DOHH2 (cell line): Measurements from ENCODE around the gene TGFB2.

Experiments
- H3F3A ChIP-seq: fragments of 200-600 bp; sonication (generic), shearing (Covaris generic); 2 replicates; pipeline ENCODE4 v1.6.0; 2016; ENCODE audit warnings: antibody characterized with exemption, mild to moderate bottlenecking; ENCODE audit not compliant: control insufficient read depth, insufficient read depth
- H3K27ac ChIP-seq: fragments of 200-600 bp; sonication (generic); 2 replicates; pipeline ENCODE4 v1.5.1; 2014; ENCODE audit warnings: low read depth, mild to moderate bottlenecking, low read length, moderate library complexity
- H3K27me3 ChIP-seq: fragments of 200-600 bp; sonication (generic); 2 replicates; pipeline ENCODE4 v1.6.1; 2014; ENCODE audit warnings: mild to moderate bottlenecking, low read length, mixed read lengths; ENCODE audit not compliant: control insufficient read depth
- H3K36me3 ChIP-seq: fragments of 200-600 bp; sonication (generic); 2 replicates; pipeline ENCODE4 v1.6.1; 2014; ENCODE audit warnings: mild to moderate bottlenecking, low read length, moderate library complexity, mixed read lengths; ENCODE audit not compliant: control insufficient read depth
- H3K4me1 ChIP-seq: fragments of 200-600 bp; sonication (generic); 2 replicates; pipeline ENCODE4 v1.6.1; 2014; ENCODE audit warnings: mild to moderate bottlenecking, low read length, mixed read lengths; ENCODE audit not compliant: control insufficient read depth
- H3K4me2 ChIP-seq: fragments of 200-600 bp; sonication (generic); 2 replicates; pipeline ENCODE4 v1.6.0; 2014; ENCODE audit warnings: mild to moderate bottlenecking, low read length, moderate library complexity
- H3K4me3 ChIP-seq: fragments of 200-600 bp; sonication (generic); 2 replicates; pipeline ENCODE4 v1.5.1; 2014; ENCODE audit warnings: mild to moderate bottlenecking, low read length, mixed read lengths
- H3K79me2 ChIP-seq: fragments of 200-600 bp; sonication (generic); 2 replicates; pipeline ENCODE4 v1.6.1; 2014; ENCODE audit warnings: mild to moderate bottlenecking, low read length, mixed read lengths; ENCODE audit not compliant: control insufficient read depth
- H3K9me2 ChIP-seq: fragments of 200-600 bp; sonication (generic); replicated peaks from 2 replicates; pipeline ENCODE4 v1.6.1; 2014; ENCODE audit warnings: mild to moderate bottlenecking, low read length, mixed read lengths; ENCODE audit not compliant: control insufficient read depth
- H3K9me3 ChIP-seq: fragments of 200-600 bp; sonication (generic); 2 replicates; pipeline ENCODE4 v1.6.1; 2014; ENCODE audit warnings: antibody characterized with exemption, low read length, mixed read lengths; ENCODE audit not compliant: control insufficient read depth, insufficient read depth
- H4K20me1 ChIP-seq: fragments of 200-600 bp; sonication (generic); 2 replicates; pipeline ENCODE4 v1.6.0; 2014; ENCODE audit warnings: low read depth, mild to moderate bottlenecking, antibody characterized with exemption, low read length, moderate library complexity; ENCODE audit not compliant: control insufficient read depth, insufficient read depth
- EZH2phosphoT487 ChIP-seq: fragments of 200-600 bp; sonication (generic); IDR thresholded peaks from 2 replicates; pipeline ENCODE4 v1.6.1; 2017; ENCODE audit warnings: borderline replicate concordance, mild to moderate bottlenecking, antibody characterized with exemption, low read length, moderate library complexity, mixed read lengths
- TF ChIP-seq, protein P1 (sequence below): fragments of 200-600 bp; sonication (generic); IDR thresholded peaks from one replicate; pipeline ENCODE4 v1.5.1; 2014; ENCODE audit warnings: antibody characterized with exemption, mild to moderate bottlenecking, low read depth, low read length; ENCODE audit not compliant: poor library complexity, severe bottlenecking

TGFB2 gene

DNA sequence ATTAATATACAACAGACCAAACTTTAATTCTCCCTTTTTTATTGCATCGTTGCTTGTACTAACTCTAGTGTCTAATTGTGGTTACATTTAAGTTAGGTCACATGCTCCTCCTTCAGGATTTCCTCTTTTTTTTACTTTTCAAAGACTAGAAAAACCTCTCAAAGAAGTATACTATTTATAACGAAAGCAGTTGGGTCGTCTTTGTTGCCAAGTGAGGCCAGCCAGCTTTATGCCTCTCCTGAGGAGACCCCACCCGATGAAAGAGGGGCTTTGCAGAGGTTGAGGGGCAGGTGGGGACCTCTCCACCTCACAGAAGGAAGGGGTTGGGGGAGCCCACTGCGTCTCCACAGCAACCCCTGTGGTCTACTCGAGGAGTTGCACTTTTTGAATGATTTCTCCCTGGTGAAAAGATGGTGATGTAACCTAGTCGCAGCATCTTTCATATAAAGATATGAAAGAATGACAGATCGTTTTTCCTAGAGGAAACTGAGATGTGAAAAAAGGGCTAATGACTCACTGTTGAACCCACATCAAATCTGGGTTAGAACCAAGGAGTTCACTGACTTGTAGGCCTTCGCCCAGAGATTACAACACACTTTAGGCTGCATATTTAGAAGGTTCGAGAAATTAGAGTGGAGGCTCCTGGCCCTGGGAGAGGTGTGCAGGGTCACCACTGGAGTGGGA lies 6.4 kb downstream of the TGFB2 start:
- no peak overlapping the region for H3K4me3 ChIP-seq
- H4K20me1 ChIP-seq, result no peaks in the 10 kb centered on the region
- TF ChIP-seq, protein P1, sequence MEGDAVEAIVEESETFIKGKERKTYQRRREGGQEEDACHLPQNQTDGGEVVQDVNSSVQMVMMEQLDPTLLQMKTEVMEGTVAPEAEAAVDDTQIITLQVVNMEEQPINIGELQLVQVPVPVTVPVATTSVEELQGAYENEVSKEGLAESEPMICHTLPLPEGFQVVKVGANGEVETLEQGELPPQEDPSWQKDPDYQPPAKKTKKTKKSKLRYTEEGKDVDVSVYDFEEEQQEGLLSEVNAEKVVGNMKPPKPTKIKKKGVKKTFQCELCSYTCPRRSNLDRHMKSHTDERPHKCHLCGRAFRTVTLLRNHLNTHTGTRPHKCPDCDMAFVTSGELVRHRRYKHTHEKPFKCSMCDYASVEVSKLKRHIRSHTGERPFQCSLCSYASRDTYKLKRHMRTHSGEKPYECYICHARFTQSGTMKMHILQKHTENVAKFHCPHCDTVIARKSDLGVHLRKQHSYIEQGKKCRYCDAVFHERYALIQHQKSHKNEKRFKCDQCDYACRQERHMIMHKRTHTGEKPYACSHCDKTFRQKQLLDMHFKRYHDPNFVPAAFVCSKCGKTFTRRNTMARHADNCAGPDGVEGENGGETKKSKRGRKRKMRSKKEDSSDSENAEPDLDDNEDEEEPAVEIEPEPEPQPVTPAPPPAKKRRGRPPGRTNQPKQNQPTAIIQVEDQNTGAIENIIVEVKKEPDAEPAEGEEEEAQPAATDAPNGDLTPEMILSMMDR, result peak; percentile 55
- no peak for TF ChIP-seq EZH2phosphoT487
- H3K27me3 ChIP-seq, result peaks cover 27% of the 10 kb centered on the region
- H3K27ac ChIP-seq, result no peak overlapping the region
- H3K9me3 ChIP-seq, result no peaks in the 10 kb centered on the region
- peak overlapping the region; percentile 27; the same call in 1 of the 2 replicates for H3K4me2 ChIP-seq
- H3K4me1 ChIP-seq, result peaks cover 25% of the 10 kb centered on the region
- H3K9me2 ChIP-seq, result no peaks in the 10 kb centered on the region
- 0 out of 2 replicates have a peak, but pooled peaks cover 3% of the 10 kb centered on the region for H3F3A ChIP-seq
- no peaks in the 10 kb centered on the region for H3K36me3 ChIP-seq
- H3K79me2 ChIP-seq, result no peaks in the 10 kb centered on the region

DNA sequence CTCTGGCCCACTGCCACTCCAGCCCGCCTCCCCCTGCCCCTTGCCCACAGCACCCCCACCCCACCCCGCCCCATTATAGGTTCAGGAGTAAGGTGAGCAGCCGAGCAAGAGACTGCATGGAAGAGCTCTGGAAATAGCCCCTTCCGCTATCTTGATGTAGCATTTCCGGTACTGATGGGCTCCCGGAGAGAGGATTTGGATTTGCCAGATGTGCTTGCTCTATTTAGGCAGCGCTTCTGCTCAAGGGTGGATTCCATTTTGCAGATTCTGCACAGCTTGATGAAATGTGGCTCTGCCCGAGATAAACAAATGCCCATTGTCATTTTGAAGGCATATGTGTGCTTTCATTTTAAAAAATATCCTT lies 6.9 kb downstream of the TGFB2 start:
- H3K4me1 ChIP-seq, result peaks cover 20% of the 10 kb centered on the region
- H3K36me3 ChIP-seq, result no peaks in the 10 kb centered on the region
- 0 out of 2 replicates have a peak, but pooled peaks cover 2% of the 10 kb centered on the region for H3F3A ChIP-seq
- H4K20me1 ChIP-seq, result no peaks in the 10 kb centered on the region
- no peaks in the 10 kb centered on the region for H3K9me3 ChIP-seq
- H3K27ac ChIP-seq, result no peak overlapping the region
- H3K4me3 ChIP-seq, result no peak overlapping the region
- H3K79me2 ChIP-seq, result no peaks in the 10 kb centered on the region
- peaks cover 22% of the 10 kb centered on the region for H3K27me3 ChIP-seq
- no peaks in the 10 kb centered on the region for H3K9me2 ChIP-seq
- H3K4me2 ChIP-seq, result no peak overlapping the region
- TF ChIP-seq, protein P1, result no peak
- no peak for TF ChIP-seq EZH2phosphoT487

DNA sequence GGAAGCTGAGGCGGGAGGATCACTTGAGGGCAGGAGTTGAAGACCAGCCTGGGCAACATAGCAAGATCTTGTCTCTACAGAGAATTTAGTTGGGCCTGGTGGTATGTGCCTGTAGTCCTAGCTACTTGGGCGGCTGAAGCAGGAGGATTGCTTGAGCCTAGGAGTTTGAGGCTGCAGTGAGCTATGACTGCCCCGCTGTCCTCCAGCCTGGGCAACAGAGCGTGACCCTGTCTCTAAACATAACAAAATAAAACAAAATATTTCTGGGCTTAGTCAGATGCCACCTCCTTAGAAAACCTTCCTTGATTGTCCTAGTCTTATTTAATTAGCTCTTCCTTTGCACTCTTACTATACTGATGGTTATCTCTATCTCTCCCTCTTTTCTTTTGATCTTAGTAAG lies 8.5 kb downstream of the TGFB2 start:
- no peaks in the 10 kb centered on the region for H3K36me3 ChIP-seq
- H4K20me1 ChIP-seq, result no peaks in the 10 kb centered on the region
- H3K79me2 ChIP-seq, result no peaks in the 10 kb centered on the region
- H3K27me3 ChIP-seq, result peaks cover 8% of the 10 kb centered on the region; the same call in 1 of the 2 replicates
- H3K9me2 ChIP-seq, result no peaks in the 10 kb centered on the region
- no peaks in the 10 kb centered on the region for H3F3A ChIP-seq
- H3K4me1 ChIP-seq, result peaks cover 14% of the 10 kb centered on the region
- H3K9me3 ChIP-seq, result no peaks in the 10 kb centered on the region
- TF ChIP-seq EZH2phosphoT487, result no peak
- TF ChIP-seq, protein P1, result no peak
- H3K27ac ChIP-seq, result no peak overlapping the region
- H3K4me3 ChIP-seq, result no peak overlapping the region
- H3K4me2 ChIP-seq, result no peak overlapping the region
